ENCODE data around the gene HGFAC.

HGFAC gene

GRCh38 chr4:3477750-3478430 lies 36.1 kb downstream of the HGFAC start:
- Histone ChIP-seq H3K9me3 (ENCODE audit: control insufficient read depth, low read length) (no peaks in the 10 kb centered on the region), H3K36me3 (ENCODE audit: control insufficient read depth, insufficient read depth, low read length) (no peaks in the 10 kb centered on the region), H3K4me1 (no peaks in the 10 kb centered on the region), H3K27ac (no peak overlapping the region), H2AFZ (no peak overlapping the region), H3K9ac (no peak overlapping the region), H3K79me2 (no peaks in the 10 kb centered on the region), H3K4me3 (ENCODE audit: low read depth, low read length) (no peak overlapping the region), H3K27me3 (ENCODE audit: control insufficient read depth, insufficient read depth, low read length) (no peaks in the 10 kb centered on the region), H3K4me2 (ENCODE audit: low read length) (no peak overlapping the region)
- TF ChIP-seq CTCF (IDR thresholded peaks at IDR 0.05), result no peak

GRCh38 chr4:3478446-3479357 lies 36.9 kb downstream of the HGFAC start:
- no peak overlapping the region for H3K4me2 ChIP-seq (ENCODE audit: low read length)
- H3K4me1 ChIP-seq, result no peaks in the 10 kb centered on the region
- H3K27me3 ChIP-seq (ENCODE audit: control insufficient read depth, insufficient read depth, low read length), result no peaks in the 10 kb centered on the region
- H3K27ac ChIP-seq, result no peak overlapping the region
- no peak overlapping the region for H2AFZ ChIP-seq
- no peak overlapping the region for H3K4me3 ChIP-seq (ENCODE audit: low read depth, low read length)
- TF ChIP-seq CTCF (IDR thresholded peaks at IDR 0.05), result no peak
- H3K9ac ChIP-seq, result no peak overlapping the region
- no peaks in the 10 kb centered on the region for H3K79me2 ChIP-seq
- H3K9me3 ChIP-seq (ENCODE audit: control insufficient read depth, low read length), result no peaks in the 10 kb centered on the region
- no peaks in the 10 kb centered on the region for H3K36me3 ChIP-seq (ENCODE audit: control insufficient read depth, insufficient read depth, low read length)

GRCh38 chr4:3479358-3480101 lies 37.8 kb downstream of the HGFAC start:
- H3K4me2 ChIP-seq (ENCODE audit: low read length), result no peak overlapping the region
- no peaks in the 10 kb centered on the region for H3K79me2 ChIP-seq
- no peak overlapping the region for H2AFZ ChIP-seq
- H3K4me1 ChIP-seq, result no peaks in the 10 kb centered on the region
- no peaks in the 10 kb centered on the region for H3K27me3 ChIP-seq (ENCODE audit: control insufficient read depth, insufficient read depth, low read length)
- no peak overlapping the region for H3K9ac ChIP-seq
- no peaks in the 10 kb centered on the region for H3K36me3 ChIP-seq (ENCODE audit: control insufficient read depth, insufficient read depth, low read length)
- no peak for TF ChIP-seq CTCF (IDR thresholded peaks at IDR 0.05)
- no peak overlapping the region for H3K27ac ChIP-seq
- no peak overlapping the region for H3K4me3 ChIP-seq (ENCODE audit: low read depth, low read length)
- no peaks in the 10 kb centered on the region for H3K9me3 ChIP-seq (ENCODE audit: control insufficient read depth, low read length)

- Histone ChIP-seq H3K4me1 (no peaks in the 10 kb centered on the region), H3K9ac (no peak overlapping the region), H3K36me3 (ENCODE audit: control insufficient read depth, insufficient read depth, low read length) (no peaks in the 10 kb centered on the region), H3K79me2 (no peaks in the 10 kb centered on the region), H3K4me3 (ENCODE audit: low read depth, low read length) (no peak overlapping the region), H3K27me3 (ENCODE audit: control insufficient read depth, insufficient read depth, low read length) (peaks cover 5% of the 10 kb centered on the region), H3K9me3 (ENCODE audit: control insufficient read depth, low read length) (no peaks in the 10 kb centered on the region), H2AFZ (no peak overlapping the region), H3K4me2 (ENCODE audit: low read length) (no peak overlapping the region), H3K27ac (no peak overlapping the region)
- TF ChIP-seq CTCF (IDR thresholded peaks at IDR 0.05), result peak; percentile 94
Observed at GRCh38 chr4:3480528-3481112, 38.9 kb downstream of the HGFAC start.

Data from parathyroid adenoma (tissue), 2 donors.